GM19397 (cell line): ENCODE results near the gene SMOC2.

Experiments used
- ATAC-seq: cut with Tn5 transposase; IDR thresholded peaks from one replicate; pipeline ENCODE4 v1.9.1; 2021; ENCODE audit warnings: mild to moderate bottlenecking, moderate library complexity; ENCODE audit not compliant: unreplicated experiment

The SMOC2 gene

GRCh38 chr6:168618546-168619315 is 177.7 kb downstream of the SMOC2 start:
- no peak for ATAC-seq

GRCh38 chr6:168619560-168620314 is 178.8 kb downstream of the SMOC2 start:
- no peak for ATAC-seq

GRCh38 chr6:168620578-168620977 is 179.6 kb downstream of the SMOC2 start:
- no peak for ATAC-seq

- no peak for ATAC-seq
Measured at GRCh38 chr6:168623736-168624135, 182.8 kb downstream of the SMOC2 start.

DNA sequence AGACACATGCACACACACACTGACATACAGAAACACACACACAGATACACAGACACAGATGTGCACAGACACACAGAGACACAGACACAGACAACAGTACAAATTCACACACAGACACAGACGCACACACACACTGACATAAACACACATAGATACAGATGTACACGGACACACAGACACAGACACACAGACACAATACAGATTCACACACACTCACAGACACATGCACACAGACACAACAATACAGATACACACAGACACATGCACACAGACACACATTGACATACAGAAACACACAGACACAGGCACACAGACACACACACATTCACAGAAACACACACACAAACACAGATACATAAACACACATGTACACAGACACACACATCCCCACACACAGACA is 183.6 kb downstream of the SMOC2 start:
- ATAC-seq, result no peak

DNA sequence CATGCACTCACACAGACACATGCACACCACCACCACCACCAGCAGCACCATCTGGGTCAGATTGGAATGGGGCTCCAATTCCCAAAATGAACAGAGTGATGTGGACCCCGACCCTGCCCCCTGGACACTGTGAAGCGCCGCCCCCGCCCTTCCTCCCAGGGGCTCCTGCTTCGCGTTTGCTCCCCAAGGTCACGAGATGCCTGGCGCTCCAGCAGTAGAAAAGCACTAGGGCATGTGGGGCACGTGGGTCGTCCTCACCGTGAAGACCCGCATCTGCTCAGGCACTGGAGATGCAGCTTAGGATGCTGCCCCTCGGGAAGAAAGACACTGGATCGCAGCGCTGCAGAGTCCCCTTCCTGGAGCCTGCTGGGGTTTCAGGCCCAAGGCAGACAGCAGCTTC is 184.0 kb downstream of the SMOC2 start:
- ATAC-seq, result no peak

DNA sequence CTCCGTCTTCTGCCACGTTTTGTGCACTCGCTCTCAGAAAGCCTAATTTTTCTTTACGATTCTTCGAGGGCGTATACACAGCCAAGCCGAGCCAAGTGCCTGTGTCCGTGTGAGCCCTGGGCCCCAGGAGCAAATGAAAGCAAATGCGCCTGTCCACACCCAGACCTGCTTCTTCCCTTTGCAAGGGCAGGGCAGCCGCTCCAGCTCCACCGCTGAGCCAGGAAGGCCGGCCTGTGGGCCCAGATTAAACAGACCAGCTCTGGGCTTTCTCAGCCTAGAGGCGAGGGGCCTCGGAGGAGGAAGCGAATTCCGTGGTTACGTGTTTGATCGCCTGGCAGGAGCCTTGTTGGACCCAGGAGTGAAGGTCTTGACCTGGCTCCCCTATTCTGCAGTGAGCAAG is 184.6 kb downstream of the SMOC2 start:
- no peak for ATAC-seq

DNA sequence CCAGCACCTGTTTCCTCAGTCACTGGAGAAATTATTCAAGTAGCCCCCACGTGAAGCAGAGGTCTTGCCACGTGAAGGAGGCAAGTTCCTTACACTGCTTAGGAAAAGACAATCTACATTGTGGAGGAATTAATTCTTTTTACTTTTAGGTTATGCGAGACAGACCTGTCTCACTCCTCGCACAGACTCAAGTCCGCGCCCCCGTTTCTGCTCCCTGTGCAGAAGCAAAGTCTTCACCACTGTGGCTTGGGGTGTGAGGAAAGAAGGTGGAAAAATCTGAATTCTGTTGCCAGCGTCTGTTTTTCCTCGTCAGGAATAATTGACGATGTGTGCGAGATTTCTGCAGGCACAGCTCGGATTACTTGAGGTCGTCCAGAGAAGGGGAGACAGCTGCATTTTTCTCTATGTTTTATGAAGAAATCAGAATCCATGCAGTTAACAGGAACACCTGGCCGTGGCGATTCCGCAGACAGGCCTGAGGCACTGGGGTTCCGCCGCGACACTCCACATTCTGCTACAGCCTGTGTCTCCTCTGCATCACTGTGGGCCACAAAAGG is 185.1 kb downstream of the SMOC2 start:
- no peak for ATAC-seq

DNA sequence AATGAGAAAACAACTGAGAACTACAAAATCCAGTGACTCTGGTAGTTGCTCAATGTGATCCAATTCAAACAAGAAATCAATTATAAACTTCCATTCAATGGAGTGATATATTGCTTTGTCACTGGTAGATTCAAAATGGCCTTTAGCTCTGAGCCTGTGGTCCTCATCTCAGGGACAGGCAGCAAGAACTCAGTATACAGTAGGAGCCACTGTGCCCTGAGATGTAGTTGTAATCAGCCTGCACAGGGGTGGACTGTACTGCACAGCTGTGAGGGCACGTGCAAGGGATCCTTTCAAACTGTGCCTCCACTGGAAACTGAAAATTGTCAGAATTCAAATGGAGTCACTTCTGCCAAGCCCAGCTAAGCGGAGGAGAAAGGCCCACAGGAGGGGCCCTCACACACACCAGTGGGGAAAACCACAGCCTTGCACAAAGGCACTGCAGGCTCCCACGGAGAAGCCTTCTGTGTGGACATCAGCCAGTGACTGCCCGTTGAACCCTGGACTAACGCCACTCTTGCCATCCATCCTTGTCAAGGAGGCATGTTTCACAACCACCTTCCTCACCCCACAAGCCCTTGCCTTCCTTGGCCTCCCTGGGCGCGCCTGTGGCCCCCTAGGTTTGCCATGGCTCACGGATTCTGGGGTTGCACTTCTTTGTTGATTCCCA is 186.7 kb downstream of the SMOC2 start:
- no peak for ATAC-seq

DNA sequence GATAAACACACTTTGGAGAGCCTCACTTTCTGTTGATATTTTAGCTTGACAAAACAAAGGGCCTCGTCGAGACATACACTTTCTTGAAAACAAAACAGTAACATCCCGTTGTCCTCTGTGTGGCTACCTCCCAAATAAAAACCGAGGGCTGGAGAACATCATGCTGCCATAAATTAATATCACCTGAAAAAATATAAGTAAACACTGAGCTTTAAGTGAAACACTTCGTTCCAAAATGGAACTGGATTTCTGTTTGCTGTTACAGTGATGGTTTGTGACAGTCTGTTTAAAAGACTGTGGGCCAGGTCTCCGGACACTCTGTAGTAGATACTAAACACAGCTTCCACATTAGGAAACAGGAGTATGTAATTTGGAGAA is 187.2 kb downstream of the SMOC2 start:
- no peak for ATAC-seq

DNA sequence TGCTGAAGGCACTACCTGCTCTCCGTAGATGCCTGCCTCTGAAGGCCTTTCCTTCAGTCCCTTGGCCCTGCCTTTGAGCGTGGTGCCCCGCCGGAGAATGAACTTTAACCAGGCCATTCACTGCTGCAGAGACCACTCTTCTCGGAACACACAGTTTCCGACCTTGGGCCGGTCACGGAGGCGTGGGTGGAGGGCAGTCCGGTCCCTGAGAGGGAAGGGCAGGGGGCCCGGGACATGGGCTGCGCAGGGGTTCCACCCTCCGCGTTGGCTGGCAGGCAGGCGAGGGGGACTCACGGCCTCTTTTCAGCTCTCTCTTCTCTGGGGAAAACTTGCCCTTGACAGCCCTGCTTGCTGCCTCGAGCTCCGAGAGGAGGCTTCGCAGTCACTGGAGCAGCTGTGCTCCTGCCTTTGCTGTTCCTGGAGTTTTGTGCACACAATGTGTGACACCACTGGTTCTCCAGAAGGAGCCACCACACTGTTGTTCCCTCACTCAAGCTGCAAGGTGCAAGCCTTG is 187.8 kb downstream of the SMOC2 start:
- ATAC-seq, result no peak

GRCh38 chr6:168631564-168631963 is 190.6 kb downstream of the SMOC2 start:
- ATAC-seq, result no peak

DNA sequence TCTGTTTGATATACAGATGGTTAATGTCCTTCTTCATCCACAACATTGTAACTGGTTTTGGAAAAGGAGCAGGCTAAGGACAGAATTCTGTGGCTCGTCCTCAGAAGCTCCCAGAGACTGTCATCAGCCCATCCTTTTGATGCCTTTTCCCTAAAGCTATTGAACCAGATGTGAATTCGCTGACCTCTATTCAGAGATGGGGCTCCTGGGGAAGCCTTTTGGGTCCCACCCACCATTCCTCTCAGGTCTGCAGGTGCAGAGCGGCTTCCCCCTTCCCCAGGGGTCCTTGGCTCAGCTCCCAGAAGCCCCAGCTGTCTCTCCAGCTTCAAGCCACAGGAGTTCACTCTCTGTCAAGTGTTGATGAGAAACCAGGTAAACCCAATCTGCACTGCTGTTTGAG is 191.7 kb downstream of the SMOC2 start:
- ATAC-seq, result no peak

DNA sequence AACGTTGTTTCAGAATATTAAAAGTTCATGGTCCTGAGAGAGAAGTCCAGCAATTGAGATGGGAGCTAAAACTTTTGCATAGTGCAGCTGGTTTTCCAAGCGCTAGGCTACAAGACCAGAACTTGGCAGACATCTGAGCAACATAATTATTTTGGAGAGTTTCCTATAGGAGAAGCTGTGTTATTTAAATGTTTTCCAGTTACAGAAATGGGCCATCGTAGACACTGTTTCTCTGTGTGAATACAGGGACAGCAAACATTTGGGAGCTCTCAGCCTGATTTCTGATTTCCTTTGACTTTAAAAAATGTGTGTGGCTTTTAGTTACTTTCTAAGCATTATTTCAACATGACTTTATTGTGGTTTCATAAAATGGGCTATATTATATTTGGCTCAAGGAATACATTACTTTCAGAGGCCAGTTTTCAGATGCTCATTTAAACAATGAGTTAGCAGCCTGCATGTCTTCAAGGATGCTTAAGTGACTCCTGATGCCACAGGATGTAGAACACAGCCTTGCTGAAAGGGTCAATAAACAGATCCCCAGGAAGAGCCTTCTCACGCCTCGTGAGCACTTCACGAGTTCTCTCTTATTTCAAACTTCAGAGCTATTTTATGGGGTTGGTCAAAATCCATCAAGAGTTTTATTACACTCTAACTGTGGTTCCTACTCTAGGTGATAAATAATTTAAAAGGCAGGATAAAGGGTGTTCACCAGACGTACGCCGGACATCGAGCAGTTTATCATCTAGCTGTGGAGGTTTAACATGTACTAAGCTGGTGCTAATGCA is 193.8 kb downstream of the SMOC2 start:
- ATAC-seq, result no peak

- ATAC-seq, result no peak
Measured at GRCh38 chr6:168636147-168637004, 195.4 kb downstream of the SMOC2 start.

GRCh38 chr6:168637834-168638233 is 196.8 kb downstream of the SMOC2 start:
- no peak for ATAC-seq

- ATAC-seq, result no peak
Measured at GRCh38 chr6:168638468-168639271, 197.7 kb downstream of the SMOC2 start.

- ATAC-seq, result no peak
Measured at GRCh38 chr6:168640181-168640580, 199.2 kb downstream of the SMOC2 start.

GRCh38 chr6:168640768-168641167 is 199.8 kb downstream of the SMOC2 start:
- no peak for ATAC-seq
